H1 (cell line): Measurements from ENCODE around the gene DDX4. TPM values are rescaled to one million over a fixed set of nuclear protein-coding genes. Genes with fewer than 3 reads are reported as not detected.

Experiments used
- CTCF ChIA-PET: fragments of 300-600 bp; sonication (Branson Sonifier 250); formaldehyde crosslinking; loops from one replicate; lab custom pipeline; 2021; ENCODE audit not compliant: partially characterized antibody; lab: Charles Lee
- POLR2A ChIA-PET: fragments of 300-600 bp; sonication (Branson Sonifier 250); formaldehyde crosslinking; loops from one replicate; lab custom pipeline; 2021; ENCODE audit warnings: inconsistent platforms; ENCODE audit not compliant: partially characterized antibody; lab: Charles Lee
- DNase-seq, 2 experiments: peaks; one replicate each; pipeline versions ENCODE4 v3.0.0 to v3.0.0-alpha.2; 2010 to 2022; ENCODE audit warnings: low spot score in 2 of 2, low read depth in 1 of 2, mixed read lengths in 1 of 2
- FAIRE-seq: peaks from 2 replicates; lab custom pipeline; 2011; peaks lifted over from hg19 to GRCh38; lab: Jason Lieb, UNC
- H2AFZ ChIP-seq: 2 replicates; pipeline ENCODE4 v1.8.1; 2012; ENCODE audit warnings: low read length, inconsistent platforms
- H2AK5ac ChIP-seq: 2 replicates; pipeline ENCODE4 v1.6.1; 2013; ENCODE audit warnings: low read depth, low read length
- H2BK120ac ChIP-seq: replicated peaks from 2 replicates; pipeline ENCODE3; 2013; ENCODE audit warnings: low read depth, low read length, inconsistent platforms
- H2BK12ac ChIP-seq: 2 replicates; pipeline ENCODE4 v1.6.1; 2013; ENCODE audit warnings: low read depth, low read length
- H2BK15ac ChIP-seq: 2 replicates; pipeline ENCODE4 v1.6.1; 2013; ENCODE audit warnings: low read length
- H2BK20ac ChIP-seq: 2 replicates; pipeline ENCODE4 v1.6.1; 2013; ENCODE audit warnings: low read length
- H2BK5ac ChIP-seq: 2 replicates; pipeline ENCODE4 v1.6.1; 2013; ENCODE audit warnings: low read depth, low read length
- H3K14ac ChIP-seq: 2 replicates; pipeline ENCODE4 v1.6.1; 2013; ENCODE audit warnings: inconsistent platforms; ENCODE audit not compliant: insufficient read length
- H3K18ac ChIP-seq: 2 replicates; pipeline ENCODE4 v1.6.1; 2013; ENCODE audit warnings: low read length; ENCODE audit errors: extremely low read depth
- H3K23ac ChIP-seq: 2 replicates; pipeline ENCODE4 v1.6.1; 2013; ENCODE audit warnings: inconsistent platforms; ENCODE audit not compliant: insufficient read length
- H3K23me2 ChIP-seq: 2 replicates; pipeline ENCODE4 v1.6.1; 2013; ENCODE audit warnings: low read depth, low read length
- H3K27ac ChIP-seq: 2 replicates; pipeline ENCODE4 v1.6.1; 2011; ENCODE audit warnings: low read depth, low read length, inconsistent platforms
- H3K27me3 ChIP-seq, 4 experiments: replicated peaks in 1 of 4; 1 replicate in 1 of 4; 2 replicates in 3 of 4; pipeline versions ENCODE4 v1.6.1 to v1.8.1; 2011 to 2013; ENCODE audit warnings: low read length in 3 of 4, mild to moderate bottlenecking in 3 of 4, inconsistent platforms in 2 of 4, mixed read lengths in 2 of 4, moderate library complexity in 1 of 4; ENCODE audit not compliant: control insufficient read depth in 3 of 4, insufficient read depth in 3 of 4; ENCODE audit errors: extremely low read depth in 1 of 4
- H3K36me3 ChIP-seq, 4 experiments: 2 replicates each; pipeline versions ENCODE4 v1.6.1 to v1.8.1; 2011 to 2013; ENCODE audit warnings: mild to moderate bottlenecking in 4 of 4, low read length in 3 of 4, moderate library complexity in 2 of 4, control low read depth in 1 of 4, inconsistent platforms in 1 of 4; ENCODE audit not compliant: insufficient read depth in 4 of 4, control insufficient read depth in 2 of 4
- H3K4ac ChIP-seq: replicated peaks from 2 replicates; pipeline ENCODE3; 2013; ENCODE audit warnings: low read length, low read depth, mixed read lengths, inconsistent platforms; ENCODE audit not compliant: insufficient read length
- H3K4me1 ChIP-seq, 4 experiments: replicated peaks in 1 of 4; 1 replicate in 1 of 4; 2 replicates in 3 of 4; pipeline versions ENCODE4 v1.6.1 to v1.8.1; 2011 to 2013; ENCODE audit warnings: low read length in 3 of 4, inconsistent platforms in 2 of 4, mixed read lengths in 1 of 4; ENCODE audit not compliant: insufficient read depth in 4 of 4, control insufficient read depth in 3 of 4
- H3K4me2 ChIP-seq, 2 experiments: 2 replicates each; pipeline versions ENCODE4 v1.6.1 to v1.8.1; 2011 to 2013; ENCODE audit warnings: low read depth in 2 of 2, low read length in 2 of 2, control low read depth in 1 of 2, inconsistent platforms in 1 of 2, mild to moderate bottlenecking in 1 of 2; ENCODE audit not compliant: insufficient read depth in 1 of 2
- H3K4me3 ChIP-seq, 4 experiments: fragments of 200-600, 300-600 bp in 1 of 4; sonication (generic), shearing (Covaris generic), sonication (Bioruptor Twin) in 1 of 4; 2 replicates each; pipeline versions ENCODE4 v1.5.1 to v1.8.1; 2011 to 2016; ENCODE audit warnings: low read length in 4 of 4, low read depth in 3 of 4, control low read depth in 2 of 4, inconsistent platforms in 2 of 4, mild to moderate bottlenecking in 2 of 4, mixed read lengths in 1 of 4, moderate library complexity in 1 of 4; ENCODE audit not compliant: insufficient read depth in 2 of 4; ENCODE audit errors: extremely low read depth in 1 of 4
- H3K56ac ChIP-seq: replicated peaks from 2 replicates; pipeline ENCODE3; 2013; ENCODE audit warnings: low read depth, mild to moderate bottlenecking, mixed read lengths, low read length, inconsistent platforms; ENCODE audit not compliant: insufficient read length
- H3K79me1 ChIP-seq: 2 replicates; pipeline ENCODE4 v1.6.1; 2013; ENCODE audit warnings: low read depth, low read length, control low read depth
- H3K79me2 ChIP-seq, 2 experiments: 2 replicates each; pipeline versions ENCODE4 v1.6.1 to v1.8.1; 2012 to 2013; ENCODE audit warnings: low read length in 2 of 2, mild to moderate bottlenecking in 2 of 2, inconsistent platforms in 1 of 2; ENCODE audit not compliant: insufficient read depth in 2 of 2, control insufficient read depth in 1 of 2
- H3K9ac ChIP-seq, 4 experiments: replicated peaks in 1 of 4; 1 replicate in 1 of 4; 2 replicates in 3 of 4; pipeline versions ENCODE4 v1.6.1 to v1.8.1; 2011 to 2013; ENCODE audit warnings: low read depth in 3 of 4, low read length in 3 of 4, control low read depth in 2 of 4, mild to moderate bottlenecking in 2 of 4, moderate library complexity in 2 of 4, inconsistent platforms in 1 of 4; ENCODE audit errors: extremely low read depth in 1 of 4
- H3K9me3 ChIP-seq, 2 experiments: 2 replicates each; pipeline versions ENCODE4 v1.6.1 to v1.8.1; 2012 to 2013; ENCODE audit warnings: mild to moderate bottlenecking in 2 of 2, moderate library complexity in 2 of 2, control low read depth in 1 of 2, inconsistent platforms in 1 of 2, low read depth in 1 of 2, low read length in 1 of 2, mixed read lengths in 1 of 2; ENCODE audit not compliant: insufficient read depth in 2 of 2
- H4K20me1 ChIP-seq, 2 experiments: replicated peaks in 1 of 2; 2 replicates each; pipeline versions ENCODE3 to v1.8.1; 2011 to 2013; ENCODE audit warnings: inconsistent platforms in 2 of 2, low read length in 2 of 2, mild to moderate bottlenecking in 1 of 2; ENCODE audit not compliant: insufficient read depth in 2 of 2, control insufficient read depth in 1 of 2
- H4K5ac ChIP-seq: 2 replicates; pipeline ENCODE4 v1.6.1; 2013; ENCODE audit warnings: low read length, low read depth, mixed read lengths, inconsistent platforms; ENCODE audit not compliant: insufficient read length
- H4K8ac ChIP-seq: 2 replicates; pipeline ENCODE4 v1.8.0; 2013; ENCODE audit warnings: mild to moderate bottlenecking, moderate library complexity, low read length, inconsistent platforms; ENCODE audit not compliant: insufficient read depth; ENCODE audit errors: extremely low read depth
- H4K91ac ChIP-seq: replicated peaks from 2 replicates; pipeline ENCODE3; 2013; ENCODE audit warnings: low read length, mixed read lengths, inconsistent platforms; ENCODE audit not compliant: insufficient read length
- RFX5 ChIP-seq: IDR thresholded peaks from 2 replicates; pipeline ENCODE4 v1.6.1; 2011; ENCODE audit warnings: low read depth, low read length, improper control_type of control experiment, borderline replicate concordance
- SIX5 ChIP-seq: IDR thresholded peaks from 2 replicates; pipeline ENCODE4 v1.6.1; 2011; ENCODE audit warnings: mild to moderate bottlenecking, low read depth, low read length
- TAF7 ChIP-seq: optimal IDR thresholded peaks from 2 replicates; pipeline ENCODE3; 2011; ENCODE audit warnings: low read depth, mild to moderate bottlenecking, inconsistent platforms, low read length, moderate library complexity, borderline replicate concordance
- YY1 ChIP-seq: IDR thresholded peaks from 2 replicates; pipeline ENCODE4 v1.6.1; 2011; ENCODE audit warnings: low read depth, mild to moderate bottlenecking, low read length
- WGBS, 2 experiments: shearing (Covaris generic) in 1 of 2; methylation state at CpG; one replicate each; pipeline versions ENCODE4 v1.1.6 to v1.1.7; 2013 to 2015; ENCODE audit warnings: low lambda C conversion rate in 2 of 2, mixed read lengths in 2 of 2, inconsistent platforms in 1 of 2, low coverage in 1 of 2, missing lambda C conversion rate in 1 of 2; ENCODE audit not compliant: insufficient replicate concordance in 2 of 2, insufficient coverage in 1 of 2, insufficient read length in 1 of 2; ENCODE audit errors: extremely low coverage in 1 of 2, missing lambda C conversion rate in 1 of 2; 5-methylcytosine and 5-hydroxymethylcytosine counted together
- polyA plus RNA-seq, 7 experiments: library from polyadenylated mRNA; depleted of rRNA in 3 of 7; stranded (reverse) in 5 of 7; unstranded in 2 of 7; fragments of >200 nt in 5 of 7; fragments of 200-250 nt in 2 of 7; gene quantifications; 1 replicate in 5 of 7; 2 replicates in 1 of 7; 4 replicates in 1 of 7; pipeline versions ENCODE4 v1.2.1 to v1.2.3, GENCODE V29; 2011 to 2013; ENCODE audit warnings: missing spikeins in 2 of 7, mixed read lengths in 2 of 7
- total RNA-seq: library from RNA; stranded (reverse); fragmentation: NEBNext Ultra II Directional; extraction: Animal tissue kit (Norgen Biotek cat#: 25700); gene quantifications from 2 replicates; pipeline ENCODE4 v1.2.1, GENCODE V29; 2021

The DDX4 gene
- total and polyA plus RNA-seq, 2 of the 8 experiments (the other 6 are each of a cell fraction or from before 2014, with no cell fraction given), result 0.15 TPM; not detected in 1

DNA sequence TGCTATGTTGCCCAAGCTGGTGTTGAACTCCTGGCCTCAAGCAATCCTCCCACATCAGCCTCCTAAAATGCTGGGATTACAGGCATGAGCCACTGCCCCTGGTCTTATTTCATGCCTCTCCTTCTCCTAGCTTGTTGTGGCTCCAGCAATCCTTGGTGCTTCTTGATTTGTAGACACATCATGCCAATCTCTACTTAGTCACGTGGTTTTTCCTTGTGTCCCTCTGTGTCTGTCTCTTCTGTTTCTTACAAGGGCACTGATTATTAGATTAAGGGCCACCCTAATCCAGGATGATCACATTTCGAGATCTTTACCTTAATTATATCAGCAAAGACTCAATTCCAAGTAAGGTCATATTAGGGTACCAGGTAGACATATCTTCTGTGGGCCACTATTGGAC, 104.1 kb downstream of the DDX4 start:
- ChIA-PET POLR2A (no interaction called here), CTCF (no interaction called here)
- Histone ChIP-seq H3K23me2 (no peaks in the 10 kb centered on the region), H2AK5ac (no peak overlapping the region), H3K23ac (no peak overlapping the region), H3K36me3 (no peaks in the 10 kb centered on the region), H3K27ac (no peak overlapping the region), H2BK20ac (no peak overlapping the region), H3K9me3 (no peaks in the 10 kb centered on the region; a peak in 1 of 4 replicates), H4K91ac (no peak overlapping the region), H2BK5ac (no peak overlapping the region), H3K18ac (no peak overlapping the region), H3K79me2 (no peaks in the 10 kb centered on the region), H3K4me2 (no peak overlapping the region), H2BK12ac (no peak overlapping the region), H3K4me1 (no peaks in the 10 kb centered on the region), H2AFZ (no peak overlapping the region), H3K27me3 (no peaks in the 10 kb centered on the region), H4K5ac (no peak overlapping the region), H3K4ac (no peak overlapping the region), H3K79me1 (no peaks in the 10 kb centered on the region), H3K9ac (no peak overlapping the region), H2BK15ac (no peak overlapping the region), H4K20me1 (no peaks in the 10 kb centered on the region), H3K4me3 (no peak overlapping the region), H2BK120ac (no peak overlapping the region), H4K8ac (no peak overlapping the region), H3K14ac (no peak overlapping the region), H3K56ac (no peak overlapping the region)
- DNase-seq (no peak), FAIRE-seq (no peak)
- TF ChIP-seq TAF7 (no peak), SIX5 (no peak), YY1 (no peak), RFX5 (no peak)
- WGBS, 2 experiments, result 84% methylated on average over 2 of the region's 2 CpGs; no CpG with 5 or more reads in 1 of the 2 experiments
